OCI-LY1 (cell line): ENCODE results near the gene CD6.

ENCODE experiments used
- H2AFZ ChIP-seq: fragments of 200-600 bp; sonication (generic), shearing (Covaris generic); 2 replicates; pipeline ENCODE4 v1.6.0; 2014; ENCODE audit warnings: antibody characterized with exemption, mild to moderate bottlenecking, low read length
- H3F3A ChIP-seq: fragments of 200-600 bp; sonication (generic), shearing (Covaris generic); 2 replicates; pipeline ENCODE4 v1.6.0; 2014; ENCODE audit warnings: mild to moderate bottlenecking, antibody characterized with exemption, low read length, moderate library complexity; ENCODE audit not compliant: insufficient read depth
- H3K27ac ChIP-seq: fragments of 200-600 bp; sonication (generic); 2 replicates; pipeline ENCODE4 v1.5.1; 2014; ENCODE audit warnings: low read length, mixed run types, mild to moderate bottlenecking, low read depth; ENCODE audit not compliant: poor library complexity, severe bottlenecking
- H3K27me3 ChIP-seq: fragments of 200-600 bp; sonication (generic); 2 replicates; pipeline ENCODE4 v1.6.0; 2014; ENCODE audit warnings: antibody characterized with exemption, mild to moderate bottlenecking, low read length, moderate library complexity; ENCODE audit not compliant: insufficient read depth
- H3K36me3 ChIP-seq: fragments of 200-600 bp; sonication (generic); 2 replicates; pipeline ENCODE4 v1.6.1; 2014; ENCODE audit warnings: mild to moderate bottlenecking, antibody characterized with exemption, low read length, moderate library complexity, mixed read lengths; ENCODE audit not compliant: insufficient read depth
- H3K4me1 ChIP-seq: fragments of 200-600 bp; sonication (generic); 2 replicates; pipeline ENCODE4 v1.5.1; 2014; ENCODE audit warnings: mild to moderate bottlenecking, low read length, moderate library complexity; ENCODE audit not compliant: insufficient read depth, severe bottlenecking
- H3K4me2 ChIP-seq: fragments of 200-600 bp; sonication (generic), shearing (Covaris generic); 2 replicates; pipeline ENCODE4 v1.6.1; 2014; ENCODE audit warnings: low read length
- H3K4me3 ChIP-seq: fragments of 200-600 bp; sonication (generic); 2 replicates; pipeline ENCODE4 v1.5.1; 2014; ENCODE audit warnings: low read length, low read depth, mild to moderate bottlenecking, mixed read lengths; ENCODE audit not compliant: poor library complexity, severe bottlenecking
- H3K79me2 ChIP-seq: fragments of 200-600 bp; shearing (Covaris generic); 2 replicates; pipeline ENCODE4 v1.6.1; 2016; ENCODE audit warnings: mixed run types, low read length, mixed read lengths; ENCODE audit not compliant: insufficient read depth
- H3K9ac ChIP-seq: fragments of 200-600 bp; sonication (generic), shearing (Covaris generic); 2 replicates; pipeline ENCODE4 v1.6.1; 2014; ENCODE audit warnings: mild to moderate bottlenecking, low read length, mixed read lengths
- H3K9me2 ChIP-seq: fragments of 200-600 bp; sonication (generic), shearing (Covaris generic); 2 replicates; pipeline ENCODE4 v1.6.1; 2014; ENCODE audit warnings: low read depth, mild to moderate bottlenecking, low read length, mixed read lengths
- H3K9me3 ChIP-seq: fragments of 200-600 bp; shearing (Covaris generic); 2 replicates; pipeline ENCODE4 v1.6.1; 2014; ENCODE audit warnings: low read length, mixed read lengths
- H4K20me1 ChIP-seq: fragments of 200-600 bp; sonication (generic), shearing (Covaris generic); 2 replicates; pipeline ENCODE4 v1.6.0; 2016; ENCODE audit warnings: mild to moderate bottlenecking, low read length; ENCODE audit not compliant: insufficient read depth
- CTCF ChIP-seq: fragments of 200-600 bp; sonication (generic), shearing (Covaris generic); IDR thresholded peaks from 2 replicates; pipeline ENCODE4 v1.5.1; 2017; ENCODE audit warnings: mild to moderate bottlenecking, antibody characterized with exemption, low read length, moderate library complexity, mixed read lengths
- EZH2 ChIP-seq: fragments of 200-600 bp; sonication (generic), shearing (Covaris generic); IDR thresholded peaks from 2 replicates; pipeline ENCODE4 v1.8.0; 2017; ENCODE audit warnings: borderline replicate concordance, mixed run types, mild to moderate bottlenecking, antibody characterized with exemption, low read length, moderate library complexity, mixed read lengths

The CD6 gene

GRCh38 chr11:61049063-61049377, 77.5 kb downstream of the CD6 start:
- no peak overlapping the region for H3K9ac ChIP-seq
- TF ChIP-seq EZH2 (no peak), CTCF (no peak)
- H3K4me1 ChIP-seq = peaks cover 8% of the 10 kb centered on the region
- no peaks in the 10 kb centered on the region for H3K79me2 ChIP-seq
- no peaks in the 10 kb centered on the region; the same call in 1 of the 2 replicates for H3K9me3 ChIP-seq
- H3K4me3 ChIP-seq = no peak overlapping the region
- no peak overlapping the region for H2AFZ ChIP-seq
- no peak overlapping the region for H3K27ac ChIP-seq
- no peaks in the 10 kb centered on the region for H3F3A ChIP-seq
- no peaks in the 10 kb centered on the region for H3K9me2 ChIP-seq
- no peaks in the 10 kb centered on the region; the same call in 1 of the 2 replicates for H3K36me3 ChIP-seq
- no peaks in the 10 kb centered on the region; the same call in 1 of the 2 replicates for H3K27me3 ChIP-seq
- H4K20me1 ChIP-seq = no peaks in the 10 kb centered on the region
- no peak overlapping the region for H3K4me2 ChIP-seq

GRCh38 chr11:61049859-61050258, 78.4 kb downstream of the CD6 start:
- Histone ChIP-seq H3K9me2 (no peaks in the 10 kb centered on the region), H4K20me1 (no peaks in the 10 kb centered on the region), H3K27ac (no peak overlapping the region), H3K9me3 (no peaks in the 10 kb centered on the region; the same call in 1 of the 2 replicates), H3K4me1 (peaks cover 8% of the 10 kb centered on the region), H3K27me3 (no peaks in the 10 kb centered on the region; the same call in 1 of the 2 replicates), H3K36me3 (no peaks in the 10 kb centered on the region; the same call in 1 of the 2 replicates), H3K79me2 (no peaks in the 10 kb centered on the region), H3F3A (no peaks in the 10 kb centered on the region), H3K9ac (no peak overlapping the region), H3K4me3 (no peak overlapping the region), H2AFZ (no peak overlapping the region), H3K4me2 (no peak overlapping the region)
- TF ChIP-seq CTCF = no peak
- TF ChIP-seq EZH2 = no peak

GRCh38 chr11:61052182-61052972, 80.9 kb downstream of the CD6 start:
- no peaks in the 10 kb centered on the region; the same call in 1 of the 2 replicates for H3K9me3 ChIP-seq
- no peak overlapping the region for H2AFZ ChIP-seq
- no peaks in the 10 kb centered on the region for H3K9me2 ChIP-seq
- no peaks in the 10 kb centered on the region for H4K20me1 ChIP-seq
- H3K36me3 ChIP-seq = no peaks in the 10 kb centered on the region; the same call in 1 of the 2 replicates
- H3K4me2 ChIP-seq = no peak overlapping the region
- H3K4me1 ChIP-seq = peaks cover 13% of the 10 kb centered on the region
- no peak for TF ChIP-seq CTCF
- no peaks in the 10 kb centered on the region for H3F3A ChIP-seq
- H3K4me3 ChIP-seq = no peak overlapping the region
- no peaks in the 10 kb centered on the region; the same call in 1 of the 2 replicates for H3K27me3 ChIP-seq
- H3K27ac ChIP-seq = no peak overlapping the region
- no peaks in the 10 kb centered on the region for H3K79me2 ChIP-seq
- no peak overlapping the region for H3K9ac ChIP-seq
